ENCODE results near the gene MAGI3. TPM values are rescaled to one million over a fixed set of nuclear protein-coding genes. Genes with fewer than 3 reads are reported as not detected.

MAGI3 gene
- total and polyA plus RNA-seq, 11 donors: 2.1 to 10.0 (median 8.1) TPM

- intact Hi-C loops (cut with DNase I): no loop called here
Observed at GRCh38 chr1:113515498-113515897, 125.2 kb downstream of the MAGI3 start.

GRCh38 chr1:113517346-113517745 is 127.0 kb downstream of the MAGI3 start:
- DNase-seq: no peak
- H3K27ac ChIP-seq: no peak overlapping the region
- intact Hi-C loops (cut with DNase I): no loop called here
- H3K36me3 ChIP-seq: no peaks in the 10 kb centered on the region
- no peak overlapping the region for H3K4me3 ChIP-seq
- H3K27me3 ChIP-seq: no peaks in the 10 kb centered on the region
- peaks cover 0 to 5% (median 0%) of the 10 kb centered on the region in 12 donors for H3K4me1 ChIP-seq
- ATAC-seq: no peak
- peaks cover 0 to 5% (median 0%) of the 10 kb centered on the region in 12 donors for H3K9me3 ChIP-seq
- TF ChIP-seq POLR2A (IDR thresholded peaks at IDR 0.05): no peak
- TF ChIP-seq CTCF (IDR thresholded peaks at IDR 0.05): no peak

More at GRCh38 chr1:113515498-113515897, 125.2 kb downstream of the MAGI3 start:
- H3K27ac ChIP-seq: no peak overlapping the region
- H3K9me3 ChIP-seq: peaks cover 0 to 24% (median 14%) of the 10 kb centered on the region in 12 donors
- DNase-seq (no peak), ATAC-seq (no peak)
- 93 to 100% (median 96%) methylated on average over 1 of the region's 1 CpG for whole genome bisulfite sequencing, 4 donors
- H3K4me3 ChIP-seq: no peak overlapping the region
- no peak for TF ChIP-seq CTCF (IDR thresholded peaks at IDR 0.05)
- TF ChIP-seq POLR2A (IDR thresholded peaks at IDR 0.05): no peak
- no peaks in the 10 kb centered on the region for H3K27me3 ChIP-seq
- H3K36me3 ChIP-seq: no peaks in the 10 kb centered on the region
- peaks cover 0 to 5% (median 0%) of the 10 kb centered on the region in 12 donors for H3K4me1 ChIP-seq

GRCh38 chr1:113517983-113518382 is 127.7 kb downstream of the MAGI3 start:
- ATAC-seq (no peak), DNase-seq (no peak)
- Histone ChIP-seq H3K36me3 (no peaks in the 10 kb centered on the region), H3K4me1 (peaks cover 0 to 5% (median 0%) of the 10 kb centered on the region in 12 donors), H3K4me3 (no peak overlapping the region), H3K27me3 (no peaks in the 10 kb centered on the region), H3K9me3 (peaks cover 0 to 5% (median 0%) of the 10 kb centered on the region in 12 donors), H3K27ac (no peak overlapping the region)
- no peak for TF ChIP-seq POLR2A (IDR thresholded peaks at IDR 0.05)
- TF ChIP-seq CTCF (IDR thresholded peaks at IDR 0.05): no peak
- intact Hi-C loops (cut with DNase I): no loop called here

GRCh38 chr1:113519556-113519955 is 129.2 kb downstream of the MAGI3 start:
- DNase-seq: no peak
- Histone ChIP-seq H3K27ac (no peak overlapping the region), H3K4me3 (no peak overlapping the region), H3K9me3 (peaks cover 0 to 9% (median 0%) of the 10 kb centered on the region in 12 donors), H3K36me3 (no peaks in the 10 kb centered on the region), H3K4me1 (peaks cover 0 to 5% (median 0%) of the 10 kb centered on the region in 12 donors), H3K27me3 (no peaks in the 10 kb centered on the region)
- intact Hi-C loops (cut with DNase I): no loop called here
- TF ChIP-seq POLR2A (IDR thresholded peaks at IDR 0.05) (no peak), CTCF (IDR thresholded peaks at IDR 0.05) (no peak)
- ATAC-seq: no peak
